Measurements from ENCODE around the gene FOXG1. TPM values are rescaled to one million over a fixed set of nuclear protein-coding genes. Genes with fewer than 3 reads are reported as not detected.

The FOXG1 gene
- total and polyA plus RNA-seq, 9 of the 15 experiments (the other 6 are each of a cell fraction or from before 2014, with no cell fraction given): 0.56 to 3.7 (median 0.85) TPM

DNA sequence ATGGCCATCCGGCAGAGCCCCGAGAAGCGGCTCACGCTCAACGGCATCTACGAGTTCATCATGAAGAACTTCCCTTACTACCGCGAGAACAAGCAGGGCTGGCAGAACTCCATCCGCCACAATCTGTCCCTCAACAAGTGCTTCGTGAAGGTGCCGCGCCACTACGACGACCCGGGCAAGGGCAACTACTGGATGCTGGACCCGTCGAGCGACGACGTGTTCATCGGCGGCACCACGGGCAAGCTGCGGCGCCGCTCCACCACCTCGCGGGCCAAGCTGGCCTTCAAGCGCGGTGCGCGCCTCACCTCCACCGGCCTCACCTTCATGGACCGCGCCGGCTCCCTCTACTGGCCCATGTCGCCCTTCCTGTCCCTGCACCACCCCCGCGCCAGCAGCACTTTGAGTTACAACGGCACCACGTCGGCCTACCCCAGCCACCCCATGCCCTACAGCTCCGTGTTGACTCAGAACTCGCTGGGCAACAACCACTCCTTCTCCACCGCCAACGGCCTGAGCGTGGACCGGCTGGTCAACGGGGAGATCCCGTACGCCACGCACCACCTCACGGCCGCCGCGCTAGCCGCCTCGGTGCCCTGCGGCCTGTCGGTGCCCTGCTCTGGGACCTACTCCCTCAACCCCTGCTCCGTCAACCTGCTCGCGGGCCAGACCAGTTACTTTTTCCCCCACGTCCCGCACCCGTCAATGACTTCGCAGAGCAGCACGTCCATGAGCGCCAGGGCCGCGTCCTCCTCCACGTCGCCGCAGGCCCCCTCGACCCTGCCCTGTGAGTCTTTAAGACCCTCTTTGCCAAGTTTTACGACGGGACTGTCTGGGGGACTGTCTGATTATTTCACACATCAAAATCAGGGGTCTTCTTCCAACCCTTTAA is 1.5 kb downstream of the FOXG1 start:
- H4K20me1 ChIP-seq (replicated peaks; ENCODE audit: control insufficient read depth, insufficient read depth, low read length): no peaks in the 10 kb centered on the region
- ATAC-seq (peak; percentile 75), FAIRE-seq (no peak), DNase-seq (ENCODE audit: extremely low read depth in 1 of 4, low spot score in 3 of 4) (peak; percentile 20 to 69 (median 36))
- H3K4me1 ChIP-seq (replicated peaks in 1 of 2; ENCODE audit: control insufficient read depth in 2 of 2, insufficient read depth in 2 of 2, low read length in 2 of 2): peaks cover 0 to 8% of the 10 kb centered on the region in 2 experiments; a peak in 2 of 5 replicates
- intact Hi-C loops (cut with micrococcal nuclease): no loop called here
- ChIA-PET POLR2A (interaction anchor here (0.6 to 1.2 kb wide), 3 partner anchors 11 to 63 kb away, joined by 3 to 4 read pairs (median 4); no protein-coding TSS in a partner anchor), CTCF (ENCODE audit: low intra/inter-chr PET ratio) (no interaction called here)
- BruUV-seq (replicated peaks): no TSS peak
- H3K4me3 ChIP-seq: peak overlapping the region; percentile 53
- peaks cover 59% of the 10 kb centered on the region for H3K79me2 ChIP-seq (ENCODE audit: control insufficient read depth, insufficient read depth, low read length)
- H3K27ac ChIP-seq (ENCODE audit: extremely low read depth, low read depth, low read length): peak overlapping the region; percentile 73
- 20% methylated on average over 33 of the region's 77 CpGs for WGBS (ENCODE audit: insufficient coverage, low coverage, missing lambda C conversion rate)
- H3K9me1 ChIP-seq (ENCODE audit: control insufficient read depth, insufficient read depth, low read length): no peaks in the 10 kb centered on the region
- no peaks in the 10 kb centered on the region for H3K36me3 ChIP-seq (ENCODE audit: control insufficient read depth, insufficient read depth, low read length)
- in situ Hi-C loops (cut with MboI): loop anchor here (25.0 kb wide), 2 partner anchors 444 to 1444 kb away; no protein-coding TSS in a partner anchor
- peak overlapping the region; percentile 71 to 91 for H3K9ac ChIP-seq (ENCODE audit: insufficient read depth in 1 of 2, low read depth in 2 of 2, low read length in 2 of 2)
- no peaks in the 10 kb centered on the region for H3K9me3 ChIP-seq (replicated peaks; ENCODE audit: control insufficient read depth, insufficient read depth, low read depth, low read length)
- H3K27me3 ChIP-seq (ENCODE audit: control insufficient read depth in 2 of 2, insufficient read depth in 2 of 2, low read length in 2 of 2): no peaks in the 10 kb centered on the region
- peak overlapping the region; percentile 80 for H2AFZ ChIP-seq (ENCODE audit: low read depth, low read length)
- H3K4me2 ChIP-seq (ENCODE audit: insufficient read depth, low read length): peak overlapping the region; percentile 78
- TF ChIP-seq FOXK2 (conservative IDR thresholded peaks at IDR 0.05 in 1 of 2, IDR thresholded peaks at IDR 0.05 in 1 of 2; ENCODE audit: low read depth in 2 of 2) (0 out of 4 replicates have a peak, but pooled peaks of 1 of the 2 experiments have one; percentile 20), GABPB1 (CRISPR knock-in tag; IDR thresholded peaks at IDR 0.05) (peak; percentile 35; the same call in 1 of the 2 replicates), TFAP4 (CRISPR knock-in tag; IDR thresholded peaks at IDR 0.05; ENCODE audit: borderline replicate concordance) (peak; percentile 24; the same call in 1 of the 2 replicates), E2F6 (IDR thresholded peaks at IDR 0.05; ENCODE audit: borderline replicate concordance in 1 of 2, extremely low read depth in 1 of 2, insufficient read depth in 1 of 2, insufficient read length in 1 of 2, low read depth in 1 of 2, low read length in 1 of 2, poor library complexity in 1 of 2, severe bottlenecking in 1 of 2) (peak in 1 of 2 experiments; percentile 26), TAF7 (tag; IDR thresholded peaks at IDR 0.05) (peak; percentile 51; the same call in 1 of the 2 replicates), MYC (IDR thresholded peaks at IDR 0.05; ENCODE audit: low read depth, low read length) (peak; percentile 62; the same call in 1 of the 2 replicates), MYC (CRISPR knock-in tag; IDR thresholded peaks at IDR 0.05; ENCODE audit: borderline replicate concordance, low read depth) (no peak), CAMTA2 (CRISPR knock-in tag; conservative IDR thresholded peaks at IDR 0.05) (no peak), POLR2G (IDR thresholded peaks at IDR 0.05; ENCODE audit: low read depth, low read length) (peak; percentile 86), GABPA (tag; conservative IDR thresholded peaks at IDR 0.05; ENCODE audit: low read depth) (no peak), CTBP1 (IDR thresholded peaks at IDR 0.05; ENCODE audit: borderline replicate concordance) (peak; percentile 46; the same call in 1 of the 2 replicates), ZFX (CRISPR knock-in tag; IDR thresholded peaks at IDR 0.05) (peak; percentile 66), CREM (IDR thresholded peaks at IDR 0.05; ENCODE audit: low read depth) (0 out of 2 replicates have a peak, but pooled peaks have one; percentile 19), CXXC5 (CRISPR knock-in tag; IDR thresholded peaks at IDR 0.05) (peak; percentile 27)
- TF ChIP-seq, protein P1, sequence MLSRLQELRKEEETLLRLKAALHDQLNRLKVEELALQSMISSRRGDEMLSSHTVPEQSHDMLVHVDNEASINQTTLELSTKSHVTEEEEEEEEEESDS (CRISPR knock-in tag; IDR thresholded peaks at IDR 0.05): no peak
- TF ChIP-seq, protein P2, sequence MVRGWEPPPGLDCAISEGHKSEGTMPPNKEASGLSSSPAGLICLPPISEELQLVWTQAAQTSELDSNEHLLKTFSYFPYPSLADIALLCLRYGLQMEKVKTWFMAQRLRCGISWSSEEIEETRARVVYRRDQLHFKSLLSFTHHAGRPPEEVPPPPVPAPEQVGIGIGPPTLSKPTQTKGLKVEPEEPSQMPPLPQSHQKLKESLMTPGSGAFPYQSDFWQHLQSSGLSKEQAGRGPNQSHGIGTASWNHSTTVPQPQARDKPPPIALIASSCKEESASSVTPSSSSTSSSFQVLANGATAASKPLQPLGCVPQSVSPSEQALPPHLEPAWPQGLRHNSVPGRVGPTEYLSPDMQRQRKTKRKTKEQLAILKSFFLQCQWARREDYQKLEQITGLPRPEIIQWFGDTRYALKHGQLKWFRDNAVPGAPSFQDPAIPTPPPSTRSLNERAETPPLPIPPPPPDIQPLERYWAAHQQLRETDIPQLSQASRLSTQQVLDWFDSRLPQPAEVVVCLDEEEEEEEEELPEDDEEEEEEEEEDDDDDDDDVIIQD (CRISPR knock-in tag; IDR thresholded peaks at IDR 0.05): no peak
